GM12801 (cell line): Measurements from ENCODE around the gene PROZ.

Experiments
- CTCF ChIP-seq: IDR thresholded peaks from one replicate; pipeline ENCODE4 v1.5.1; 2011; ENCODE audit warnings: control low read depth; ENCODE audit not compliant: insufficient read length; ENCODE audit errors: extremely low read depth

PROZ gene

GRCh38 chr13:113118261-113119021, 40.0 kb upstream of the PROZ start:
- TF ChIP-seq CTCF, result no peak

GRCh38 chr13:113119166-113119821, 39.2 kb upstream of the PROZ start:
- TF ChIP-seq CTCF, result no peak

- TF ChIP-seq CTCF, result no peak
Observed at GRCh38 chr13:113119822-113120189, 38.6 kb upstream of the PROZ start.

GRCh38 chr13:113120300-113121182, 37.9 kb upstream of the PROZ start:
- no peak for TF ChIP-seq CTCF

- TF ChIP-seq CTCF, result no peak
Observed at GRCh38 chr13:113121183-113121927, 37.1 kb upstream of the PROZ start.

- TF ChIP-seq CTCF, result no peak
Observed at GRCh38 chr13:113121928-113122471, 36.4 kb upstream of the PROZ start.
